ENCODE results near the gene PRMT1.

The PRMT1 gene

DNA sequence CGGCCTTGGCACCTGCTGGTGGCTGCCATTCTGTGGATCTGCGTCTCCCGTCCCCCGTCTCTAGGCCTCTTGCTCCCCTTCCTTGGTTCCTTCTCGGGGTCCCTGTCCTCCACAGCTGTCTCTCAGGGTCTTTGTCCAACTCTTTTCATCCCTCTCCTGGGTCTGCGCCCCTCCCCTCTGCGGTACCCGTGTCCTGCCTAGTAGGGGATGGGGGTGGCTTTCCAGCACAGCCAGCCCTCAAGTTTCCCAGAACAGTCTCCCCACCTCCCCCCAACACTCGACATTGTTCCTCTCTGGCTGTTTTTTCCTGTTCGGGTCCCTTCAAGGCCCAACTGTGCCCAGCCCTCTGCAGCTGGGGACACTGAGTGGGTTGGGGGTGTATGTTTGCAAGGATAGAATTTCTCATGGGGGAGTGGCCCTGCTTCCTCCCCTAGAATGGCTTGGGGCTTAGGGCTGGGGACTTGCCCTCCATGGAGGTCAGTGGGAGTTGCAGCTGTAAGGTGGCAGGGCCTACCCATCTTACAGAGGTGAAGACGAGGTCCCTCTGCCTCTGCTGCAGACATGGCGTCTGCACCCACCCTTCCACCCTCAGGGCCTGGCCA lies 11.6 kb downstream of the PRMT1 start:
- H3K9me3 Mint-ChIP-seq = no peaks in the 10 kb centered on the region
- H3K27me3 Mint-ChIP-seq = peaks cover 6% of the 10 kb centered on the region
- H3K36me3 Mint-ChIP-seq = peaks cover 11% of the 10 kb centered on the region
- peak overlapping the region; percentile 59 for H3K27ac Mint-ChIP-seq
- peaks cover 32% of the 10 kb centered on the region for H3K4me1 Mint-ChIP-seq
- no peak overlapping the region for H3K4me3 Mint-ChIP-seq

DNA sequence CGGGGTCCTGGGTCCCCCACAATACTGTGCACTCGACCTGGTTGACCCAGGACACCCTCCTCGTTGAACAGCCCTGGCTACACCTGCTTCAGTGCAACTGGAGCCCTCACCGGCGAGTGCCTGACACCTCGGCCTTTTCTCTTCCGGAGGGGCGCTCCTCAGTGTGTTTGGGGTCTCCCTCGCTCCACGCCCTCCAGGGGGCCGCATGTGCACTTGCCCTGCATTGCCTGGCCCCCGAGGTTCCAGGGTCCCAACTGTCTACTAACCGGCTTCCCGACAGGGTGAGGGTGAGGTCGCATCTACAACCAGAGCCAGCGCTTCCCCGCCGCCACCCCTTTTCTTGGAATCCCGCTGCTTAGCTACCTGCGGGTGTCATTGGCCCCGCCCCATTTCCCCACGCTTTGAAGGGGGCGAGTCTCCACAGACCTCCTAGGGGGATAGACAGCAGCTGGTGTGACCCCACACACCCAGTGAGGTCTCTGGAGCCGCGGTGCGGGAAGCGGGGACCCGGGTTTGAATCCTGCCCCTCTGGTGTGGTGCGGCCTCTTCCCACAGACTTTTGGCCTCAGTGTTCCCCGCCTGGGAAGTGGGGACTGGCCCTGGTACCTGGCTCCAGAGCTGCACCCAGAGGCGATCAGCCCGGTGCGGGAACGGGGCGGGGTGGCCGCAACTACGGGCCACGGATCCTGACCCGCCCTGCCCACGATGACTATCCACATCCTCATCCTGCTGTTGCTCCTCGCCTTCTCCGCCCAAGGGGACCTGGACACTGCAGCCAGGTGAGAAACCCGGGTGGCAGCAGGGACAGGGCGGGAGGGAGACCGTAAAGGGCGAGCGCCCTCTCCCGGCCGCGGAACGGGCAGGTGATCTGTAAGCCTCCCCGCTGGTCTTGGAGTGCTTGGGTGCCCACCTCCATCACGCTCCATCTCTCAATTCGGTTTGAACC lies 12.3 kb downstream of the PRMT1 start, which contains the start of gene ADM5:
Gene ADM5, plus strand, starts transcription at position 462 of the 946 bp plus-strand sequence. Its CDS starts 244 bp downstream, at position 706.
- no peaks in the 10 kb centered on the region for H3K9me3 Mint-ChIP-seq
- H3K4me3 Mint-ChIP-seq = peak within 1 kb of the TSS; percentile 82
- peaks cover 6% of the 10 kb centered on the region for H3K27me3 Mint-ChIP-seq
- H3K27ac Mint-ChIP-seq = peak within 1 kb of the TSS; percentile 89
- peaks cover 28% of the 10 kb centered on the region for H3K4me1 Mint-ChIP-seq
- H3K36me3 Mint-ChIP-seq = peaks cover 8% of the 10 kb centered on the region

DNA sequence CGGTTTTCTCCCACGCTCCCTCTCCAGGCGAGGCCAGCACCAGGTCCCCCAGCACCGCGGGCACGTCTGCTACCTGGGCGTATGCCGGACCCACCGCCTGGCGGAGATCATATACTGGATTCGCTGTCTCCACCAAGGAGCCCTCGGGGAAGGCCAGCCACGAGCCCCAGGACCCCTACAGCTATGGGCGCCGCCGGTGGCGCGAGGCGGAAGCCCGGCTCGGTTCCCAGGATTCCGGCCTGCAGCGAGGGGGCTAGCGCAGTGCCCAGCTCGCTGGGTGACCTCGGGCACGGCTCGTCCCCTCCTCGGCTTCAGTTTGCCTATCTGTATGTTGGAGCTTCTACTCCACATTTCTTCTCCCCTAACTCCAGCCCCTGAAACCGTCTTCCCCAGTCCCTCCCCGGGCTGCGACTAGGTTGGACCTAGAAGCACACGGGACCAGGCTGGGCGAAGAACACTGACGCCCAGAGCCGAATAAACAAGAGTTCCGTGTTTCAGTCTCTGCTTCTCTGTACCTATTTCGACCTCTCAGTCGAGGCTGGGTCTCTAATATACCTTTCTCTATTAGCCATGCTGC lies 13.1 kb downstream of the PRMT1 start:
- peaks cover 6% of the 10 kb centered on the region for H3K27me3 Mint-ChIP-seq
- H3K27ac Mint-ChIP-seq = peak overlapping the region; percentile 89
- peaks cover 8% of the 10 kb centered on the region for H3K36me3 Mint-ChIP-seq
- peaks cover 28% of the 10 kb centered on the region for H3K4me1 Mint-ChIP-seq
- no peaks in the 10 kb centered on the region for H3K9me3 Mint-ChIP-seq
- H3K4me3 Mint-ChIP-seq = peak overlapping the region; percentile 82

DNA sequence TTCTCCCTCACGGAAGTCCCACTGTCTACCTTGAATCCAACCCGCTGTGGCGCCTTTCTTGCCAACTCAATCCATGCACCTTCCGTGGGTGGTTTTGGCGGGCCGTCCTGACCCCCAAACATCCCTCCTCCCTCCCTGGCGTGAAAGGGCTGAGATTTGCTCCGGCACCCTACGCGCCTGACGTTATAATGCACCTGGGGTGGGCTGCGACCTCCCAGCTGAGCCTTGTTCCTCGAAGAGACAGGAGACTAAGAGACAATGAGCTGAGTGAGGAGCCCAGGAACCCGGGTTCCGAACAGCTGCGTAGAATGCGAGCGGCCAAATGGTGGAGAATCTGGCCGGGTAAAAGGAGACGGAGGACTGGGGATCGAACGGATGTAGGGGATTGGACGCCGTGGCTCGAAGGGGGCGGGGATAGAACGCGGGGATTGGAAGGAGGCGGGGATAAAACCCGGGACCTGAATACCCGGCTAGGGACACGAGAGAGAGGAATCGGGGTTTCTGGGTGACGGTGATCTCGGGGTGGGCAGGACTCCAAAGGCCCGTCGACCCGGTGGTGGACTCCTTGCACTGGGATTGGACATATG lies 13.7 kb downstream of the PRMT1 start, which contains the start of gene CPT1C:
Gene CPT1C, plus strand, starts transcription at position 461 of the 587 bp plus-strand sequence. CDS start 1,137 bp downstream, outside the sequence.
- H3K27me3 Mint-ChIP-seq = peaks cover 6% of the 10 kb centered on the region
- peaks cover 4% of the 10 kb centered on the region for H3K36me3 Mint-ChIP-seq
- peaks cover 28% of the 10 kb centered on the region for H3K4me1 Mint-ChIP-seq
- H3K27ac Mint-ChIP-seq = peak within 1 kb of the TSS; percentile 89
- H3K9me3 Mint-ChIP-seq = no peaks in the 10 kb centered on the region
- peak within 1 kb of the TSS; percentile 82 for H3K4me3 Mint-ChIP-seq

DNA sequence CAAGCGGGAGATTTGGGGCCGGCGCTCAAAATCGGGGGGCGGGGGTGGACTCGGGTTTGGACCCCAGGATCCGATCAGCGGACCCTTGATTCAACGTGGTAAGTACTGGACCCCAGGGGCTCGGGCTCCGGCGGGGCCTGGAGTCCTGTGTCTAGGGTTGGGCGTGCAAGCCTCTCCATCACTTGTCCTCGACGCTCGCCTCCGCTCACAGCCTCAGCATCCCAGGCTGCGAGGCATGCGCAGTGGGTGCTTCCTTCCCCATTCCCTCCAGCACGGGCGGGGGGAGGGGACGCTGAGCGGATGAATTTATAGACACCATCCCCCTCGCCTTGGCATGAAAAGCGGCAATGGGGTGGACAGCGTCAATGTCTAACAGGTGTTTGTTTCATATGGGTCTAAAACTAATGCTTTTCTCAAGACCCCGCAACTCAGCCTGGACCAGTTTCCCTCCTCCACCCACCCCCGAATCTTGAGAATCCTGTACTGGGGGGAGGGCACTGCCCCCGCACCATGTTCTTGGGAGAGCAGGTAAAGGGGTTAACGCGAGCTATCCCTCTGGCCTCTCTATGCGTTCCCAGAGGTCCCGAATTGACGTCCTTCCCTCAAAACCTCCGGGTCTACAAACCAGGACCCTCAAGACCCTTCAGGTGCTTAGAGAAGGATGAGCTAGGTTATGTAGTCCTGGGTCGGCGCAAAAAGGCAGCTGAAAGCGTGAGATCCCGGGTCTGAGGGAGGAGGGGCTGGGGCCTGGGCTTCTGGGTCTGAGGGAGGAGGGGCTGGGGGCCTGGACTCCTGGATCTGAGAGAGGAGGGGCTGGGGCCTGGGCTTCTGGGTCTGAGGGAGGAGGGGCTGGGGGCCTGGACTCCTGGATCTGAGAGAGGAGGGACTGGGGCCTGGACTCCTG lies 14.4 kb downstream of the PRMT1 start:
- Mint-ChIP-seq H3K9me3 (no peaks in the 10 kb centered on the region), H3K4me3 (peak overlapping the region; percentile 82), H3K27ac (peak overlapping the region; percentile 89), H3K27me3 (peaks cover 6% of the 10 kb centered on the region), H3K4me1 (peaks cover 28% of the 10 kb centered on the region), H3K36me3 (peaks cover 3% of the 10 kb centered on the region)

DNA sequence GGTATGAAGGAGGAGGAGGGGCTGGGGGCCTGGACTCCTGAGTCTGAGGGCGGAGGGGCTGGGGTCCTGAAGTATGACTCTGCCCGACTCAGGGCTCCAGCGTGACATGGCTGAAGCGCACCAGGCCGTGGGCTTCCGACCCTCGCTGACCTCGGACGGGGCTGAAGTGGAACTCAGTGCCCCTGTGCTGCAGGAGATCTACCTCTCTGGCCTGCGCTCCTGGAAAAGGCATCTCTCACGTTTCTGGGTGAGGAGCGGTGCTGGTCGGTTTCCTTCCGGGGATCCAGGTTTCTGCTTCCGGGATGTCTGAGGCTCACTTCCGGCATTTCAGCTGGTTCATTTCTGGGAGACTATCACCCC lies 15.1 kb downstream of the PRMT1 start:
- H3K9me3 Mint-ChIP-seq = no peaks in the 10 kb centered on the region
- H3K36me3 Mint-ChIP-seq = peaks cover 3% of the 10 kb centered on the region
- peaks cover 28% of the 10 kb centered on the region for H3K4me1 Mint-ChIP-seq
- peaks cover 6% of the 10 kb centered on the region for H3K27me3 Mint-ChIP-seq
- H3K27ac Mint-ChIP-seq = no peak overlapping the region
- H3K4me3 Mint-ChIP-seq = no peak overlapping the region

DNA sequence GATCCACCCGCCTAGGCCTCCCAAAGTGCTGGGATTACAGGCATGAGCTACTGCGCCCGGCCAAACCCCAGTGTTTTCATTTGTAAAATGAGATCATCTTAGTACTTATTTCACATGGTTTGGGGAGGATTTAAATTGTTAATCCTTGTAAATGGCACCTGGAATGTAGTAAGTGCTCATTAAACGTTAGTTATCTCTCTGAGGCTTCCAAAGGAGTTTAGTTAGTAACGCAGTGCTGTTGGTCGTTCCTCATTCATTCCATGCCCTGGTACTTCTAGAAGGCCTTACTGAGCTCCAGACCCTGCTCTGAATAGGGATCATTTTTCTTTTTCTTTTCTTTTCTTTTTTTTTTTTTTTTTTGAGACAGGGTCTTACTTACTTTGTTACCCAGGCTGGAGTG lies 19.0 kb downstream of the PRMT1 start:
- H3K4me1 Mint-ChIP-seq = peaks cover 4% of the 10 kb centered on the region
- no peaks in the 10 kb centered on the region for H3K36me3 Mint-ChIP-seq
- no peaks in the 10 kb centered on the region for H3K9me3 Mint-ChIP-seq
- peaks cover 2% of the 10 kb centered on the region for H3K27me3 Mint-ChIP-seq
- H3K4me3 Mint-ChIP-seq = no peak overlapping the region
- no peak overlapping the region for H3K27ac Mint-ChIP-seq

DNA sequence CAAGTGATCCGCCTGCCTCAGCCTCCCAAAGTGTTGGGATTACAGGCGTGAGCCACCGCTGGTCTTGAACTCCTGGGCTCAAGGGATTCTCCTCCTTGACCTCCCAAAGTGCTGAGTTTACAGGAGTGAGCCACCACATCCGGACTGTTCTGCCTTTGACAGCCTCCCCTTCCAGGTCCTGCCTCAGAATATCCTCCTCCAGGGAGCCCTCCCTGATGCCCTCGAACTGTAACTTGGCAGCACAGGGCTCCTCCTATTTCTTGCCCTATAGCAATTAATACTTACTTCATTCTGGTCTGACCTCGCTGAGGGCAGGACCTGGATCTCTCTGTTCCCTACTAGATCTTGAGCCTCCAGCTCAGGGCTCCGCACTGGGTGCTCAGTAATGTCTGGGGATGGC lies 19.8 kb downstream of the PRMT1 start:
- H3K36me3 Mint-ChIP-seq = no peaks in the 10 kb centered on the region
- peaks cover 2% of the 10 kb centered on the region for H3K27me3 Mint-ChIP-seq
- no peak overlapping the region for H3K27ac Mint-ChIP-seq
- no peaks in the 10 kb centered on the region for H3K4me1 Mint-ChIP-seq
- H3K4me3 Mint-ChIP-seq = no peak overlapping the region
- H3K9me3 Mint-ChIP-seq = no peaks in the 10 kb centered on the region

DNA sequence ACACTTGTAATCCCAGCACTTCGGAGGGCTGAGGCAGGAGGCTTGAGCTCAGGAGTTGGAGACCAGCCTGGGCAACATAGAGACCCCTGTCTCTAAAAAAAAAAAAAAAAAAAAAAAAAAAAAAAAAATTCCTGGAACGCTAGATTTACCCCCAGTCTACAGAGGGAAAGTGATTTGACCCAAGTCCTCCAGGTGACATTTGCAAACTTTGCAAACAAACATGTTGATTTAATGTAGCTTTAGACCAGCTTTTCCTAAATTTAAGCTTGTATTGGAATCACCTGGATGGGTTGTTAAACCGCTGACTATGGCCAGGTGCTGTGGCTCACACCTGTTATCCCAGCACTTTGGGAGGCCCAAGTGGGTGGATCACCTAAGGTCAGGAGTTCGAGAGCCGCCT lies 22.3 kb downstream of the PRMT1 start:
- no peaks in the 10 kb centered on the region for H3K36me3 Mint-ChIP-seq
- H3K27ac Mint-ChIP-seq = no peak overlapping the region
- no peaks in the 10 kb centered on the region for H3K27me3 Mint-ChIP-seq
- H3K4me3 Mint-ChIP-seq = no peak overlapping the region
- H3K4me1 Mint-ChIP-seq = no peaks in the 10 kb centered on the region
- no peaks in the 10 kb centered on the region for H3K9me3 Mint-ChIP-seq

DNA sequence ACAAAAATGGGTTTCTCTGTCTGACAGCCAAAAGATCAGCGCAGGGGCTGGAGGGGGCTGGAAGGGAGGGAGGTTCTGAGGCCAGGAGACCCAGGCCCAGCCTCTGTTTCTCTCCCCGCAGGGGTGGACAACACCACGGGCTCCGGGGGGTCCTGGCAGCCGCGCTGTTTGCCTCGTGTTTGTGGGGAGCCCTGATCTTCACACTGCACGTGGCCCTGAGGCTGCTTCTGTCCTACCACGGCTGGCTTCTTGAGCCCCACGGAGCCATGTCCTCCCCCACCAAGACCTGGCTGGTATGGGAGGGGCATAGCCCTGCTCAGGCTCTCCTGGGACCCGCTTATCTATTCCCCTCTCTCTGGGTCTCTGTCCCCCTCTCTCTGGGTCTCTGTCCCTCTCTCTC lies 23.5 kb downstream of the PRMT1 start:
- Mint-ChIP-seq H3K36me3 (no peaks in the 10 kb centered on the region), H3K27ac (no peak overlapping the region), H3K27me3 (no peaks in the 10 kb centered on the region), H3K9me3 (no peaks in the 10 kb centered on the region), H3K4me1 (no peaks in the 10 kb centered on the region), H3K4me3 (no peak overlapping the region)

DNA sequence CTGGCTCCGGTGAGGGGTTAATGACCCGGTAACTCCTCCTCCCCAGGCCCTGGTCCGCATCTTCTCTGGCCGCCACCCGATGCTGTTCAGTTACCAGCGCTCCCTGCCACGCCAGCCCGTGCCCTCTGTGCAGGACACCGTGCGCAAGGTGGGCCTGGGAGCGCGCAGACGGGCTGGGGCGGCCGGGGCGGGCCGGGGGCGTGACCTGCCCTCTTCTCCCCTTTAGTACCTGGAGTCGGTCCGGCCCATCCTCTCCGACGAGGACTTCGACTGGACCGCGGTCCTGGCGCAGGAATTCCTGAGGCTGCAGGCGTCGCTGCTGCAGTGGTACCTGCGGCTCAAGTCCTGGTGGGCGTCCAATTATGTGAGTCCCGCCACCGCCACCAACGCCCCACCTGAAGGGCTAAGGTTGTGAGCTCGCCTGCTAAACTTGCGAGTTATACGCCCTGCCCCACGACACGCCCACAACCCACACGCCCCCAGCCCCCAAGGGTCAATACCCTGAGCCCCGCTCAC lies 24.3 kb downstream of the PRMT1 start:
- Mint-ChIP-seq H3K27me3 (no peaks in the 10 kb centered on the region), H3K4me3 (no peak overlapping the region), H3K9me3 (no peaks in the 10 kb centered on the region), H3K4me1 (no peaks in the 10 kb centered on the region), H3K36me3 (no peaks in the 10 kb centered on the region), H3K27ac (no peak overlapping the region)

DNA sequence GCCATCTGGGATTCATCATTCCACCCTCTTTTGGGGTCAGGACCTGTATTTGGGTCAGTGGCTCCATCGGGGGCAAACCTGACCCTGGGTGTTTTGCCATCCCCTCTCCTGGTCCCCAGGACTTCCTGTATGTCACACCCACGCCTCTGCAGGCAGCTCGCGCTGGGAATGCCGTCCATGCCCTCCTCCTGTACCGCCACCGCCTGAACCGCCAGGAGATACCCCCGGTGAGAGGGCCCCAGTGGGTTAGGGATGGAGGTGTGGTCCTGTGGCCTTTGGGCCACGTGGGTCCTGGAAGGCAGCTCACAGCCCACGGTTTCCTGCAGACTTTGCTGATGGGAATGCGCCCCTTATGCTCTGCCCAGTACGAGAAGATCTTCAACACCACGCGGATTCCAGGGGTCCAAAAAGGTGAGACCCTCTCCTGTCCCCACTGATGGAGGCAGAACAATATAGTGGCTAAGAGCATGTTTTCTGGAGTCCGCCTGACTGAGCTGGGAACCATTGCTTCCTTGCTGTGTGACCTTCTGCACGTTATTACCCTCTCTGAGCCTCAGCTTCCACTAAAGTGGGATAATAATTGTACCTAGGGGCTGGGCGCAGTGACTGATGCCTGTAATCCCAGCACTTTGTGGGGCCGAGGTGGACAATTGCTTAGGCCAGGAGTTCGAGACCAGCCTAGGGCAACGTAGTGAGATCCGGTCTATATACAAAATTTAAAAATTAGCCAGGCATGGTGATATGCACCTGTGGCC lies 28.0 kb downstream of the PRMT1 start:
- no peaks in the 10 kb centered on the region for H3K36me3 Mint-ChIP-seq
- no peak overlapping the region for H3K27ac Mint-ChIP-seq
- H3K4me1 Mint-ChIP-seq = no peaks in the 10 kb centered on the region
- no peak overlapping the region for H3K4me3 Mint-ChIP-seq
- H3K9me3 Mint-ChIP-seq = no peaks in the 10 kb centered on the region
- no peaks in the 10 kb centered on the region for H3K27me3 Mint-ChIP-seq

DNA sequence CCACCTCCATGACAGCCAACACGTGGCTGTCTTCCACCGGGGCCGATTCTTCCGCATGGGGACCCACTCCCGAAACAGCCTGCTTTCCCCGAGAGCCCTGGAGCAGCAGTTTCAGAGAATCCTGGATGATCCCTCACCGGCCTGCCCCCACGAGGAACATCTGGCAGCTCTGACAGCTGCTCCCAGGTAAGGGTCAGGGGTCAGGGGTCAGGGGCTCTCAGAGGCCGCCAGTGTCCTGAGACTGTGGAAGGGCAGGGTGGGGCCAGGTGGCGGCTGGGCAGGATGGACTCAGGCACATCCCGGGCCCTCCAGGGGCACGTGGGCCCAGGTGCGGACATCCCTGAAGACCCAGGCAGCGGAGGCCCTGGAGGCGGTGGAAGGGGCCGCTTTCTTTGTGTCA lies 28.8 kb downstream of the PRMT1 start:
- H3K27ac Mint-ChIP-seq = no peak overlapping the region

DNA sequence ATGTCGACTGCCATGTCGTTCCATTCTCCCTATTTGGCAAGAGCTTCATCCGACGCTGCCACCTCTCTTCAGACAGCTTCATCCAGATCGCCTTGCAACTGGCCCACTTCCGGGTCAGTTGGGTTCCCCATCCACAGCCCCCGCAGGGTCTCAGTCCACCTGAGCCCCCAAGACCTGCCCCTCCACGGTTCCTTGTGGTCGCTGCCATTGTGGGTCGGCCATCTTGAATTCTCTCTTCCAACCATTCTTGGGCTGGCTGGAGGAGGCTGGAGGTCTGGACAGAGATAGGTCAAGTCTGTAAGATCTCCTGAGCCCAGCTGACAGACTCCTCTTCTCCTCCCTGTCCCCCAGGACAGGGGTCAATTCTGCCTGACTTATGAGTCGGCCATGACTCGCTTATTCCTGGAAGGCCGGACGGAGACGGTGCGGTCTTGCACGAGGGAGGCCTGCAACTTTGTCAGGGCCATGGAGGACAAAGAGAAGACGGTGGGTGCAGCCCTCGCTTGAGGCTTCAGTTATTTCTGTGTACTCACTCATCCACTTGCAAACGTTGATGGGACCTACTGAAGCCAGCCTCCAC lies 33.4 kb downstream of the PRMT1 start:
- Mint-ChIP-seq H3K4me3 (no peak overlapping the region), H3K4me1 (no peaks in the 10 kb centered on the region), H3K27ac (no peak overlapping the region), H3K36me3 (no peaks in the 10 kb centered on the region), H3K27me3 (no peaks in the 10 kb centered on the region), H3K9me3 (no peaks in the 10 kb centered on the region)

More for the DNA sequence above, 28.8 kb downstream of the PRMT1 start:
- H3K4me1 Mint-ChIP-seq = no peaks in the 10 kb centered on the region
- H3K36me3 Mint-ChIP-seq = no peaks in the 10 kb centered on the region
- H3K27me3 Mint-ChIP-seq = no peaks in the 10 kb centered on the region
- H3K9me3 Mint-ChIP-seq = no peaks in the 10 kb centered on the region
- no peak overlapping the region for H3K4me3 Mint-ChIP-seq
